Measurements from ENCODE around the gene NOL9.

DNA sequence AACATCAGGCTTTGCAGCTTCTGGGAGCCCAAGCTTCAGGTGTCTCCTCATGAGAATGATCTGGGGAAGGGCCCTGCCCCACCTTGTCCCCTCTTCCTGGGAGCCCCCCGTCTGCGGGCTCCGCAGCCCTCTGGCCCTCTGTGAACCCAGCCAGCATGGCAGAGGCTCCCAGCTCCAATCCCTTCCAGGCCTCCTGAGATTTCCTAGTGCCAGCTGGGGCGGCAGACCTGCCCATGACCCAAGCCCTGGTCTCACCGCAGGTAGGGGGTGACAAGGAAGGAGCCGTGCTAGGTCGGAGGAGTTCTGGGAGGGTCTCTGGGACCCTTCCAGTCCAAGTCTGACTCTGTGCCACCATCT is 70.6 kb downstream of the NOL9 start:
- TF ChIP-seq, protein P1, sequence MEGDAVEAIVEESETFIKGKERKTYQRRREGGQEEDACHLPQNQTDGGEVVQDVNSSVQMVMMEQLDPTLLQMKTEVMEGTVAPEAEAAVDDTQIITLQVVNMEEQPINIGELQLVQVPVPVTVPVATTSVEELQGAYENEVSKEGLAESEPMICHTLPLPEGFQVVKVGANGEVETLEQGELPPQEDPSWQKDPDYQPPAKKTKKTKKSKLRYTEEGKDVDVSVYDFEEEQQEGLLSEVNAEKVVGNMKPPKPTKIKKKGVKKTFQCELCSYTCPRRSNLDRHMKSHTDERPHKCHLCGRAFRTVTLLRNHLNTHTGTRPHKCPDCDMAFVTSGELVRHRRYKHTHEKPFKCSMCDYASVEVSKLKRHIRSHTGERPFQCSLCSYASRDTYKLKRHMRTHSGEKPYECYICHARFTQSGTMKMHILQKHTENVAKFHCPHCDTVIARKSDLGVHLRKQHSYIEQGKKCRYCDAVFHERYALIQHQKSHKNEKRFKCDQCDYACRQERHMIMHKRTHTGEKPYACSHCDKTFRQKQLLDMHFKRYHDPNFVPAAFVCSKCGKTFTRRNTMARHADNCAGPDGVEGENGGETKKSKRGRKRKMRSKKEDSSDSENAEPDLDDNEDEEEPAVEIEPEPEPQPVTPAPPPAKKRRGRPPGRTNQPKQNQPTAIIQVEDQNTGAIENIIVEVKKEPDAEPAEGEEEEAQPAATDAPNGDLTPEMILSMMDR (IDR thresholded peaks at IDR 0.05; ENCODE audit: extremely low read depth in 1 of 2, insufficient read depth in 1 of 2, low read depth in 1 of 2, low read length in 2 of 2) = no peak
- TF ChIP-seq, protein P2, sequence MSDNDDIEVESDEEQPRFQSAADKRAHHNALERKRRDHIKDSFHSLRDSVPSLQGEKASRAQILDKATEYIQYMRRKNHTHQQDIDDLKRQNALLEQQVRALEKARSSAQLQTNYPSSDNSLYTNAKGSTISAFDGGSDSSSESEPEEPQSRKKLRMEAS (IDR thresholded peaks at IDR 0.05; ENCODE audit: insufficient read depth, insufficient read length) = no peak
- TF ChIP-seq POLR2AphosphoS5 (IDR thresholded peaks at IDR 0.05; ENCODE audit: insufficient read depth, low read depth, low read length) = no peak
- TF ChIP-seq POLR2A (IDR thresholded peaks at IDR 0.05; ENCODE audit: low read depth, low read length) = no peak
- TF ChIP-seq FOS (IDR thresholded peaks at IDR 0.05; ENCODE audit: borderline replicate concordance, insufficient read depth, low read length) = no peak
- no peak for TF ChIP-seq EZH2 (IDR thresholded peaks at IDR 0.05; ENCODE audit: borderline replicate concordance, low read depth, low read length, severe bottlenecking)
- TF ChIP-seq MYC (IDR thresholded peaks at IDR 0.05; ENCODE audit: low read depth, low read length) = no peak

Data from endothelial cell of umbilical vein (primary cell).